H9 (cell line): ENCODE results near the gene MRRF. TPM values are rescaled to one million over a fixed set of nuclear protein-coding genes. Genes with fewer than 3 reads are reported as not detected.

Experiments used
- DNase-seq: peaks from one replicate; pipeline ENCODE4 v3.0.0-alpha.2; 2017
- H2AFZ ChIP-seq: one replicate; pipeline ENCODE4 v1.6.1; 2013; ENCODE audit warnings: mild to moderate bottlenecking, low read length, control low read depth, moderate library complexity
- H2AK5ac ChIP-seq: 2 replicates; pipeline ENCODE4 v1.6.1; 2013; ENCODE audit warnings: low read length, control low read depth, mixed read lengths; ENCODE audit not compliant: insufficient read length
- H2BK120ac ChIP-seq: one replicate; pipeline ENCODE4 v1.6.1; 2013; ENCODE audit warnings: low read depth, mild to moderate bottlenecking, low read length, control low read depth, inconsistent platforms; ENCODE audit not compliant: poor library complexity, severe bottlenecking
- H2BK12ac ChIP-seq: 2 replicates; pipeline ENCODE4 v1.6.1; 2013; ENCODE audit warnings: low read length, control low read depth, mixed read lengths, low read depth; ENCODE audit not compliant: insufficient read length
- H2BK15ac ChIP-seq: 2 replicates; pipeline ENCODE4 v1.6.1; 2013; ENCODE audit warnings: low read depth, low read length, control low read depth
- H2BK20ac ChIP-seq: one replicate; pipeline ENCODE4 v1.6.1; 2013; ENCODE audit warnings: low read depth, mild to moderate bottlenecking, low read length, control low read depth, inconsistent platforms; ENCODE audit not compliant: poor library complexity, severe bottlenecking
- H2BK5ac ChIP-seq: 2 replicates; pipeline ENCODE4 v1.6.1; 2013; ENCODE audit warnings: low read length, control low read depth, mixed read lengths; ENCODE audit not compliant: insufficient read length
- H3K14ac ChIP-seq: 2 replicates; pipeline ENCODE4 v1.6.1; 2013; ENCODE audit warnings: low read length, control low read depth; ENCODE audit not compliant: insufficient read depth
- H3K18ac ChIP-seq: 2 replicates; pipeline ENCODE4 v1.6.1; 2013; ENCODE audit warnings: low read depth, mild to moderate bottlenecking, mixed read lengths, low read length, control low read depth; ENCODE audit not compliant: insufficient read length
- H3K23ac ChIP-seq: 2 replicates; pipeline ENCODE4 v1.6.1; 2013; ENCODE audit warnings: low read length, control low read depth, mixed read lengths, low read depth; ENCODE audit not compliant: insufficient read length
- H3K23me2 ChIP-seq: 2 replicates; pipeline ENCODE4 v1.6.1; 2013; ENCODE audit warnings: low read depth, mild to moderate bottlenecking, mixed read lengths, low read length, control low read depth; ENCODE audit not compliant: insufficient read length, poor library complexity, severe bottlenecking
- H3K27ac ChIP-seq: 2 replicates; pipeline ENCODE4 v1.5.1; 2013; ENCODE audit warnings: low read length, control low read depth, mixed read lengths, low read depth; ENCODE audit not compliant: insufficient read length
- H3K27me3 ChIP-seq: 2 replicates; pipeline ENCODE4 v1.6.1; 2013; ENCODE audit warnings: low read length, control low read depth, inconsistent platforms; ENCODE audit not compliant: insufficient read depth
- H3K4ac ChIP-seq: 2 replicates; pipeline ENCODE4 v1.6.1; 2013; ENCODE audit warnings: low read depth, mild to moderate bottlenecking, control low read depth, inconsistent platforms, low read length, moderate library complexity
- H3K4me1 ChIP-seq: 2 replicates; pipeline ENCODE4 v1.6.1; 2013; ENCODE audit warnings: low read length, control low read depth, inconsistent platforms; ENCODE audit not compliant: insufficient read depth
- H3K4me2 ChIP-seq: 2 replicates; pipeline ENCODE4 v1.6.1; 2013; ENCODE audit warnings: low read length, control low read depth, mixed read lengths; ENCODE audit not compliant: insufficient read length, insufficient read depth
- H3K56ac ChIP-seq: 2 replicates; pipeline ENCODE4 v1.6.1; 2013; ENCODE audit warnings: low read depth, mild to moderate bottlenecking, mixed read lengths, low read length, control low read depth; ENCODE audit not compliant: insufficient read length
- H3K79me1 ChIP-seq: 2 replicates; pipeline ENCODE4 v1.6.1; 2013; ENCODE audit warnings: low read depth, mild to moderate bottlenecking, moderate library complexity, low read length, control low read depth, inconsistent platforms; ENCODE audit not compliant: insufficient read depth, poor library complexity, severe bottlenecking
- H3K79me2 ChIP-seq: 2 replicates; pipeline ENCODE4 v1.6.1; 2013; ENCODE audit warnings: low read length, control low read depth, inconsistent platforms; ENCODE audit not compliant: insufficient read depth
- H3K9ac ChIP-seq: 2 replicates; pipeline ENCODE4 v1.6.1; 2013; ENCODE audit warnings: low read length, control low read depth, mixed read lengths; ENCODE audit not compliant: insufficient read length; ENCODE audit errors: extremely low read depth
- H3K9me3 ChIP-seq: one replicate; pipeline ENCODE4 v1.6.1; 2013; ENCODE audit warnings: low read depth, low read length, inconsistent platforms; ENCODE audit not compliant: control insufficient read depth
- H3T11ph ChIP-seq: one replicate; pipeline ENCODE4 v1.6.1; 2013; ENCODE audit warnings: mild to moderate bottlenecking, low read length, control low read depth, inconsistent platforms
- H4K20me1 ChIP-seq: one replicate; pipeline ENCODE4 v1.6.1; 2013; ENCODE audit not compliant: control insufficient read depth, insufficient read length, insufficient read depth
- H4K5ac ChIP-seq: 2 replicates; pipeline ENCODE4 v1.6.1; 2013; ENCODE audit warnings: low read depth, mild to moderate bottlenecking, mixed read lengths, low read length, control low read depth; ENCODE audit not compliant: insufficient read length
- H4K8ac ChIP-seq: replicated peaks from 2 replicates; pipeline ENCODE4 v1.6.1; 2013; ENCODE audit warnings: low read length, control low read depth, mixed read lengths, low read depth; ENCODE audit not compliant: insufficient read length
- H4K91ac ChIP-seq: 2 replicates; pipeline ENCODE4 v1.6.1; 2013; ENCODE audit warnings: low read depth, mild to moderate bottlenecking, moderate library complexity, mixed read lengths, low read length, control low read depth; ENCODE audit not compliant: insufficient read length
- H3K27ac Mint-ChIP-seq, 3 experiments: 2 replicates in 2 of 3; 3 replicates in 1 of 3; pipeline ENCODE4 v1.8.0; 2020 to 2021; ENCODE audit warnings: mixed read lengths in 3 of 3, mild to moderate bottlenecking in 1 of 3, moderate library complexity in 1 of 3
- H3K27me3 Mint-ChIP-seq: 2 replicates; pipeline ENCODE4 v1.8.0; 2021; ENCODE audit warnings: low read depth, mild to moderate bottlenecking, moderate library complexity, mixed read lengths
- H3K36me3 Mint-ChIP-seq, 3 experiments: 2 replicates in 2 of 3; 3 replicates in 1 of 3; pipeline ENCODE4 v1.8.0; 2020 to 2021; ENCODE audit warnings: low read depth in 3 of 3, mixed read lengths in 3 of 3; ENCODE audit not compliant: insufficient read depth in 1 of 3
- H3K4me1 Mint-ChIP-seq, 2 experiments: 2 replicates each; pipeline ENCODE4 v1.8.0; 2020; ENCODE audit warnings: mixed read lengths in 2 of 2
- H3K4me3 Mint-ChIP-seq, 2 experiments: 2 replicates in 1 of 2; 3 replicates in 1 of 2; pipeline ENCODE4 v1.8.0; 2020 to 2021; ENCODE audit warnings: mild to moderate bottlenecking in 2 of 2, mixed read lengths in 2 of 2, moderate library complexity in 1 of 2
- H3K9me3 Mint-ChIP-seq, 2 experiments: 2 replicates in 1 of 2; 3 replicates in 1 of 2; pipeline ENCODE4 v1.8.0; 2020; ENCODE audit warnings: mild to moderate bottlenecking in 2 of 2, mixed read lengths in 2 of 2, moderate library complexity in 1 of 2
- WGBS: extraction: QIAGEN DNeasy Blood & Tissue Kit; methylation state at CpG from one replicate; pipeline ENCODE4 v1.1.7; 2013; ENCODE audit warnings: missing lambda C conversion rate, low lambda C conversion rate, mixed read lengths; ENCODE audit not compliant: insufficient read length; ENCODE audit errors: extremely low coverage; 5-methylcytosine and 5-hydroxymethylcytosine counted together
- total RNA-seq: library from RNA; stranded (reverse); gene quantifications from 2 replicates; pipeline ENCODE4 v1.2.1, GENCODE V29; 2021
- TF ChIP-seq, protein P1 (sequence below): fragments of 200-600 bp; sonication (generic); conservative IDR thresholded peaks from 3 replicates; pipeline ENCODE4 v1.8.0; 2021; ENCODE audit warnings: antibody characterized with exemption, mild to moderate bottlenecking

Gene MRRF
- total RNA-seq, 1 experiment from 2014 or later: 33.7 TPM

DNA sequence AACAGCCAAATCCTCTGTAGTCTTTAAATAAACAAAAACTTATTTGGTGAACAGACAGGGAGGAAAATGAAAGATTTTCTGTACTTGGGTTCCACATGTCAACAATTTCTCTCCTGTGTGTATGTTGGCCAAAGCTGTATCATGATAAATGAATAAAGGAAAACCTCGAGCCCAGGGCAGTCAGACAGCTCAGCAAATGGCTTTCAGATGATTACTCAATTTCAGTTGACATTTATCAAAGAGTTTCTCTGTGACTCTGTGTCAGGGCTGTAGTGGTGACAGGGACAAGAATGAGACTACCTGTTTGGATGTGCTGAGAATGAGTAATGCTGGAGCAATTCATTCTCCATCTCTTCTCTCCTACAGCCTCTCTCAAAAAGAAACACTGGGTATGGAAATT, 60.4 kb downstream of the MRRF start:
- H3K79me2 ChIP-seq: no peaks in the 10 kb centered on the region
- H2BK15ac ChIP-seq: no peak overlapping the region
- no peaks in the 10 kb centered on the region for H3K23me2 ChIP-seq
- no peak overlapping the region for H4K8ac ChIP-seq
- H3K23ac ChIP-seq: no peak overlapping the region
- Mint-ChIP-seq H3K9me3 (no peaks in the 10 kb centered on the region), H3K27me3 (no peaks in the 10 kb centered on the region), H3K36me3 (peaks cover 6 to 31% (median 23%) of the 10 kb centered on the region in 3 experiments; a peak in 6 of 7 replicates), H3K4me3 (no peak overlapping the region), H3K4me1 (peaks cover 8 to 10% of the 10 kb centered on the region in 2 experiments), H3K27ac (no peak overlapping the region; a peak in 1 of 7 replicates)
- no peak overlapping the region for H2BK20ac ChIP-seq
- H4K5ac ChIP-seq: no peak overlapping the region
- H3K27ac ChIP-seq: no peak overlapping the region
- H2BK120ac ChIP-seq: no peak overlapping the region
- no peak overlapping the region for H2BK12ac ChIP-seq
- H2BK5ac ChIP-seq: no peak overlapping the region
- TF ChIP-seq, protein P1, sequence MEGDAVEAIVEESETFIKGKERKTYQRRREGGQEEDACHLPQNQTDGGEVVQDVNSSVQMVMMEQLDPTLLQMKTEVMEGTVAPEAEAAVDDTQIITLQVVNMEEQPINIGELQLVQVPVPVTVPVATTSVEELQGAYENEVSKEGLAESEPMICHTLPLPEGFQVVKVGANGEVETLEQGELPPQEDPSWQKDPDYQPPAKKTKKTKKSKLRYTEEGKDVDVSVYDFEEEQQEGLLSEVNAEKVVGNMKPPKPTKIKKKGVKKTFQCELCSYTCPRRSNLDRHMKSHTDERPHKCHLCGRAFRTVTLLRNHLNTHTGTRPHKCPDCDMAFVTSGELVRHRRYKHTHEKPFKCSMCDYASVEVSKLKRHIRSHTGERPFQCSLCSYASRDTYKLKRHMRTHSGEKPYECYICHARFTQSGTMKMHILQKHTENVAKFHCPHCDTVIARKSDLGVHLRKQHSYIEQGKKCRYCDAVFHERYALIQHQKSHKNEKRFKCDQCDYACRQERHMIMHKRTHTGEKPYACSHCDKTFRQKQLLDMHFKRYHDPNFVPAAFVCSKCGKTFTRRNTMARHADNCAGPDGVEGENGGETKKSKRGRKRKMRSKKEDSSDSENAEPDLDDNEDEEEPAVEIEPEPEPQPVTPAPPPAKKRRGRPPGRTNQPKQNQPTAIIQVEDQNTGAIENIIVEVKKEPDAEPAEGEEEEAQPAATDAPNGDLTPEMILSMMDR: no peak
- H3K18ac ChIP-seq: no peak overlapping the region
- H3T11ph ChIP-seq: no peak overlapping the region
- H3K14ac ChIP-seq: no peak overlapping the region
- H2AFZ ChIP-seq: no peak overlapping the region
- no peak overlapping the region for H3K9ac ChIP-seq
- no peaks in the 10 kb centered on the region for H4K20me1 ChIP-seq
- H3K27me3 ChIP-seq: no peaks in the 10 kb centered on the region
- H3K79me1 ChIP-seq: no peaks in the 10 kb centered on the region
- no peak overlapping the region for H3K56ac ChIP-seq
- H3K9me3 ChIP-seq: no peaks in the 10 kb centered on the region
- no peak for DNase-seq
- H3K4me2 ChIP-seq: no peak overlapping the region
- H4K91ac ChIP-seq: no peak overlapping the region
- H3K4me1 ChIP-seq: no peaks in the 10 kb centered on the region
- H3K4ac ChIP-seq: no peak overlapping the region
- no CpG with 5 or more reads among the region's 1 CpG for WGBS
- no peak overlapping the region for H2AK5ac ChIP-seq
